ENCODE results near the gene ATXN1. TPM values are rescaled to one million over a fixed set of nuclear protein-coding genes. Genes with fewer than 3 reads are reported as not detected.

The ATXN1 gene
- total and polyA plus RNA-seq, 2 of the 13 experiments (the other 11 are each of a cell fraction or from before 2014, with no cell fraction given), result 20.7 to 39.5 TPM

DNA sequence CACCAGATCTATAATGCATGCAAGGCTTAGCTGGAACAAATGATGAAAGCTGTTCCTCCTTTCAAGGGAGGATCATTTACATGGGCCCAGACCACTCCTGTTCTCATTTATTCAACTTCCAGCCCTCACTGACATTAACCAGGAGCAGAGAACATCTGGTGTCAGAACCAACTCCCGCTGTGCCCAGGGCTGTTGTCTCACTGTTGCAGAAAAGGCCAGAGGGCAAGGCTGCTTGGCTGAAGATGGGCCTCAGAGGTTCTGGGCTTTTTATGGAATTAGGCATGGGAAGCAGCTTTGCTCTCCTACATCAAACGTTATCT is 358.7 kb downstream of the ATXN1 start:
- H3K36me3 ChIP-seq (replicated peaks in 1 of 2; ENCODE audit: control insufficient read depth in 1 of 2, insufficient read depth in 2 of 2, low read length in 2 of 2), result peaks cover 1 to 9% of the 10 kb centered on the region in 2 experiments; a peak in 2 of 5 replicates
- TF ChIP-seq ZNF547 (CRISPR knock-in tag; IDR thresholded peaks at IDR 0.05) (no peak), ELF4 (CRISPR knock-in tag; IDR thresholded peaks at IDR 0.05; ENCODE audit: borderline replicate concordance) (no peak), RARG (CRISPR knock-in tag; IDR thresholded peaks at IDR 0.05; ENCODE audit: low read depth) (no peak), ZEB1 (IDR thresholded peaks at IDR 0.05; ENCODE audit: insufficient replicate concordance, low read depth) (no peak), SIX4 (CRISPR knock-in tag; IDR thresholded peaks at IDR 0.05) (no peak), TMF1 (CRISPR knock-in tag; IDR thresholded peaks at IDR 0.05; ENCODE audit: low read depth) (no peak), NR2F2 (IDR thresholded peaks at IDR 0.05; ENCODE audit: borderline replicate concordance, low read depth) (no peak), DZIP1 (CRISPR knock-in tag; IDR thresholded peaks at IDR 0.05) (no peak), RORA (CRISPR knock-in tag; IDR thresholded peaks at IDR 0.05) (no peak), RFXANK (CRISPR knock-in tag; IDR thresholded peaks at IDR 0.05) (no peak), ZNF207 (IDR thresholded peaks at IDR 0.05; ENCODE audit: borderline replicate concordance) (no peak), SOX13 (IDR thresholded peaks at IDR 0.05) (no peak), SOX13 (CRISPR knock-in tag; conservative IDR thresholded peaks at IDR 0.05 in 1 of 2, IDR thresholded peaks at IDR 0.05 in 1 of 2) (no peak), FOSL1 (CRISPR knock-in tag; IDR thresholded peaks at IDR 0.05; ENCODE audit: borderline replicate concordance) (no peak), TARDBP (CRISPR knock-in tag; IDR thresholded peaks at IDR 0.05) (no peak), ZBTB7A (CRISPR knock-in tag; IDR thresholded peaks at IDR 0.05) (no peak), DRAP1 (CRISPR knock-in tag; IDR thresholded peaks at IDR 0.05) (no peak)
- TF ChIP-seq, protein P1, sequence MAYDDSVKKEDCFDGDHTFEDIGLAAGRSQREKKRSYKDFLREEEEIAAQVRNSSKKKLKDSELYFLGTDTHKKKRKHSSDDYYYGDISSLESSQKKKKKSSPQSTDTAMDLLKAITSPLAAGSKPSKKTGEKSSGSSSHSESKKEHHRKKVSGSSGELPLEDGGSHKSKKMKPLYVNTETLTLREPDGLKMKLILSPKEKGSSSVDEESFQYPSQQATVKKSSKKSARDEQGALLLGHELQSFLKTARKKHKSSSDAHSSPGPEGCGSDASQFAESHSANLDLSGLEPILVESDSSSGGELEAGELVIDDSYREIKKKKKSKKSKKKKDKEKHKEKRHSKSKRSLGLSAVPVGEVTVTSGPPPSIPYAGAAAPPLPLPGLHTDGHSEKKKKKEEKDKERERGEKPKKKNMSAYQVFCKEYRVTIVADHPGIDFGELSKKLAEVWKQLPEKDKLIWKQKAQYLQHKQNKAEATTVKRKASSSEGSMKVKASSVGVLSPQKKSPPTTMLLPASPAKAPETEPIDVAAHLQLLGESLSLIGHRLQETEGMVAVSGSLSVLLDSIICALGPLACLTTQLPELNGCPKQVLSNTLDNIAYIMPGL (CRISPR knock-in tag; IDR thresholded peaks at IDR 0.05; ENCODE audit: borderline replicate concordance in 1 of 2, low read depth in 1 of 2), result no peak
- BruUV-seq (replicated peaks), result no TSS peak
- intact Hi-C loops (cut with micrococcal nuclease; ENCODE audit: unreplicated experiment), result loop anchor here (10.0 kb wide), 1 partner anchor 102 kb away; no protein-coding TSS in a partner anchor
- in situ Hi-C loops (cut with HindIII; ENCODE audit: extremely low pct_ligation_motif_present, low pct_unique_long_range_greater_than_20kb), result no loop called here
- POLR2A ChIA-PET, result no interaction called here
- H3K27me3 ChIP-seq (ENCODE audit: control insufficient read depth in 1 of 2, insufficient read depth in 2 of 2, low read length in 2 of 2), result no peaks in the 10 kb centered on the region
- H3K4me3 ChIP-seq (replicated peaks in 1 of 3; ENCODE audit: insufficient read depth in 1 of 3, low read depth in 2 of 3, low read length in 3 of 3), result no peak overlapping the region
- peaks cover 9% of the 10 kb centered on the region for H3K4me1 ChIP-seq (ENCODE audit: insufficient read depth, low read length)
- no peak overlapping the region for H2AFZ ChIP-seq (ENCODE audit: low read length)
- no peak for DNase-seq (ENCODE audit: low spot score)
- H3K4me2 ChIP-seq (ENCODE audit: low read depth, low read length), result no peak overlapping the region
- no peaks in the 10 kb centered on the region for H3K79me2 ChIP-seq (ENCODE audit: insufficient read depth, low read length)
- WGBS (ENCODE audit: low lambda C conversion rate), result 95% methylated on average over 2 of the region's 2 CpGs
- H3K9ac ChIP-seq (ENCODE audit: insufficient read depth, low read depth, low read length), result no peak overlapping the region
- no peaks in the 10 kb centered on the region for H4K20me1 ChIP-seq (ENCODE audit: insufficient read depth, low read length)
- CTCF ChIA-PET (ENCODE audit: low intra/inter-chr PET ratio, low total read pairs), result no interaction called here
- no peak for ATAC-seq
- FAIRE-seq, result no peak
- no peak overlapping the region for H3K27ac ChIP-seq (ENCODE audit: extremely low read length, insufficient read depth, low read length)
- H3K9me3 ChIP-seq (ENCODE audit: low read length), result no peaks in the 10 kb centered on the region
